Measurements from ENCODE around the gene PSME3IP1.
"Not testable (repeated sequence)": the region's sequence is repeated elsewhere in the genome, so short reads cannot be mapped to it uniquely, and the experiment has no call there.

PSME3IP1 gene

GRCh38 chr16:57123216-57123973 lies 62.4 kb downstream of the PSME3IP1 start:
- DNase-seq (ENCODE audit: low read depth), result no peak

- DNase-seq (ENCODE audit: low read depth), result no peak
Observed at GRCh38 chr16:57118461-57119084, 67.3 kb downstream of the PSME3IP1 start.

- DNase-seq (ENCODE audit: low read depth), result no peak
Observed at GRCh38 chr16:57115514-57116182, 70.2 kb downstream of the PSME3IP1 start.

GRCh38 chr16:57115168-57115513 lies 70.7 kb downstream of the PSME3IP1 start:
- DNase-seq (ENCODE audit: low read depth), result no peak

GRCh38 chr16:57113664-57114063 lies 72.2 kb downstream of the PSME3IP1 start:
- DNase-seq (ENCODE audit: low read depth), result no peak

- no peak for DNase-seq (ENCODE audit: low read depth)
Observed at GRCh38 chr16:57113042-57113453, 72.8 kb downstream of the PSME3IP1 start.

GRCh38 chr16:57112403-57113041 lies 73.3 kb downstream of the PSME3IP1 start:
- DNase-seq (ENCODE audit: low read depth), result no peak

GRCh38 chr16:57111420-57111819 lies 74.4 kb downstream of the PSME3IP1 start:
- no peak for DNase-seq (ENCODE audit: low read depth)

- DNase-seq (ENCODE audit: low read depth), result no peak
Observed at GRCh38 chr16:57110937-57111336, 74.9 kb downstream of the PSME3IP1 start.

GRCh38 chr16:57109259-57110105 lies 76.4 kb downstream of the PSME3IP1 start:
- not testable (repeated sequence) for DNase-seq (ENCODE audit: low read depth)

- DNase-seq (ENCODE audit: low read depth), result no peak
Observed at GRCh38 chr16:57108432-57108831, 77.4 kb downstream of the PSME3IP1 start.

- DNase-seq (ENCODE audit: low read depth), result no peak
Observed at GRCh38 chr16:57107321-57107922, 78.4 kb downstream of the PSME3IP1 start.

GRCh38 chr16:57106767-57107166 lies 79.1 kb downstream of the PSME3IP1 start:
- DNase-seq (ENCODE audit: low read depth), result no peak

GRCh38 chr16:57105184-57105583 lies 80.7 kb downstream of the PSME3IP1 start:
- no peak for DNase-seq (ENCODE audit: low read depth)

- no peak for DNase-seq (ENCODE audit: low read depth)
Observed at GRCh38 chr16:57104706-57105105, 81.1 kb downstream of the PSME3IP1 start.

GRCh38 chr16:57102888-57103851 lies 82.7 kb downstream of the PSME3IP1 start:
- no peak for DNase-seq (ENCODE audit: low read depth)

Measured in stimulated activated CD8-positive, alpha-beta memory T cell treated with anti-CD3 and anti-CD28 coated beads, Interleukin-12 subunit alpha, Interleukin-12 subunit beta, amount 100 ng/mL, for 1 hour (primary cell).